Adrenal gland (tissue), 12 donors: Measurements from ENCODE around the gene ABCB10. TPM values are rescaled to one million over a fixed set of nuclear protein-coding genes. Genes with fewer than 3 reads are reported as not detected.

ENCODE experiments used
- DNase-seq, 7 donors: peaks; one replicate each; pipeline ENCODE4 v3.0.0-alpha.2; 2019 to 2020
- H3K27ac ChIP-seq, 5 donors: fragments of 200-600 bp; sonication (generic) in 4 of 5; 1 replicate in 3 of 5; 2 replicates in 2 of 5; pipeline versions ENCODE4 v1.5.1 to v1.8.0; 2016 to 2020; ENCODE audit warnings: mild to moderate bottlenecking in 1 of 5
- H3K27me3 ChIP-seq: fragments of 200-600 bp; 2 replicates; pipeline ENCODE4 v1.8.0; 2021
- H3K36me3 ChIP-seq, 2 donors: fragments of 200-600 bp; replicated peaks in 1 of 2; 1 replicate in 1 of 2; 2 replicates in 1 of 2; pipeline versions ENCODE4 v1.5.1 to v1.8.0; 2018 to 2022
- H3K4me1 ChIP-seq, 2 donors: fragments of 200-600 bp; replicated peaks in 1 of 2; 1 replicate in 1 of 2; 2 replicates in 1 of 2; pipeline versions ENCODE4 v1.5.1 to v1.8.0; 2018 to 2021
- H3K4me3 ChIP-seq, 4 donors: fragments of 200-600 bp; sonication (generic) in 3 of 4; one replicate each; pipeline ENCODE4 v1.5.1; 2016 to 2018
- H3K9me3 ChIP-seq, 3 donors: fragments of 200-600 bp; sonication (generic) in 1 of 3; replicated peaks in 1 of 3; 1 replicate in 2 of 3; 2 replicates in 1 of 3; pipeline versions ENCODE4 v1.5.1 to v1.8.0; 2016 to 2021
- CTCF ChIP-seq, 6 experiments: fragments of 450-650 bp in 4 of 6; fragments of 200-600 bp in 2 of 6; sonication (generic) in 1 of 6; IDR thresholded peaks; 1 replicate in 5 of 6; 2 replicates in 1 of 6; pipeline versions ENCODE4 v1.5.1 to v1.8.0; 2016 to 2021; ENCODE audit warnings: antibody characterized with exemption in 6 of 6, mild to moderate bottlenecking in 2 of 6, moderate library complexity in 1 of 6
- POLR2A ChIP-seq, 2 donors: fragments of 450-650 bp; IDR thresholded peaks; one replicate each; pipeline ENCODE4 v1.6.1; 2017; ENCODE audit warnings: antibody characterized with exemption in 2 of 2, mild to moderate bottlenecking in 2 of 2, moderate library complexity in 1 of 2
- WGBS, 4 donors: extraction: QIAGEN DNeasy Blood & Tissue Kit in 2 of 4; methylation state at CpG; one replicate each; pipeline versions ENCODE4 v1.1.5 to v1.1.7; 2013 to 2017; 5-methylcytosine and 5-hydroxymethylcytosine counted together
- intact Hi-C, 2 donors: fragments of 100-400 bp; cut with DNase I; formaldehyde crosslinking; loops; one replicate each; pipeline versions ENCODE4 v1.14.1 to v1.15.0; 2022 to 2023
- polyA plus RNA-seq, 3 donors: library from polyadenylated mRNA; stranded (reverse); fragments of 200-250 nt in 2 of 3; fragments of 350-450 nt in 1 of 3; fragmentation: Illumina TruSeq in 1 of 3; extraction: RNeasy Lipid Tissue Mini Kit (QIAGEN cat#74804) in 1 of 3; gene quantifications; one replicate each; pipeline ENCODE4 v1.2.3, GENCODE V29; 2013 to 2014
- total RNA-seq, 9 donors: library from RNA; depleted of rRNA in 4 of 9; stranded (reverse); fragments of >200 nt in 4 of 9; fragments of 120-200 nt in 1 of 9; fragmentation: NEBNext Ultra II Directional in 1 of 9; extraction: Animal tissue kit (Norgen Biotek cat#: 25700) in 1 of 9; gene quantifications; one replicate each; pipeline versions ENCODE4 v1.1.0 to v1.2.4, GENCODE V29; 2013 to 2023
- donor health status: healthy with polysubstance abuse.
- donor health status: Bipolar disorder and iron deficiency.
- donor health status: DM: yes; HTN: yes; CAD: no.
- donor health status: DM: no; HTN: no; CAD: no.
- donor health status: DM: no; HTN: no; CAD: no.
- donor health status: DM: yes; HTN: yes; CAD: no.

Gene ABCB10
- total and polyA plus RNA-seq, 12 donors, result 4.7 to 15.0 (median 12.2) TPM

GRCh38 chr1:229594227-229595008, 35.9 kb upstream of the ABCB10 start:
- no peaks in the 10 kb centered on the region for H3K9me3 ChIP-seq
- no peak for DNase-seq
- WGBS, 4 donors, result 95 to 98% (median 96%) methylated on average over 22 to 34 of the region's 34 CpGs
- no peak overlapping the region for H3K27ac ChIP-seq
- intact Hi-C loops, result no loop called here
- TF ChIP-seq CTCF (IDR thresholded peaks at IDR 0.05) (no peak), POLR2A (IDR thresholded peaks at IDR 0.05) (no peak)
- no peak overlapping the region for H3K4me3 ChIP-seq
- H3K36me3 ChIP-seq, result peaks cover 0 to 15% of the 10 kb centered on the region in 2 donors
- no peaks in the 10 kb centered on the region for H3K27me3 ChIP-seq
- H3K4me1 ChIP-seq, result peaks cover 0 to 10% of the 10 kb centered on the region in 2 donors

DNA sequence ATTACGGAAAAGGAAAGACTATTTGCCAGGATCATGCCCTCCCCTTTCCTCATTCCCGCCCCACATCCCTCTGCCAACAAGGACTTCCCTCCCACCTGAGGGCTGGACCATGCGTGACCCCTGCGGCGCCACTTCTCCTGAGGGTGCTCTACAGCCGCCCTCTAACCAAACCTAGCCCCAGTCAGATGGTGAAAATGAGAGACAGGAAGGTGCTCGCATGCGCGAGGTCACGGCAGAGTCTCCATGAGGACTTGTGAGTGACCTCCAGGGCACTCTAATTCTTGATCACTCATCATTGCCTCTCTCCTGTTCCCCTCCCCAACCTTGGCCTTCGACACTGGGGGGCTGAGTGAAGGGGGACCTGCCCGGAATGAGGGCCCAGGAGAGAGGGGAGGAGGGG, 35.3 kb upstream of the ABCB10 start:
- Histone ChIP-seq H3K27ac (no peak overlapping the region), H3K9me3 (no peaks in the 10 kb centered on the region), H3K27me3 (no peaks in the 10 kb centered on the region), H3K4me3 (no peak overlapping the region), H3K36me3 (peaks cover 0 to 15% of the 10 kb centered on the region in 2 donors), H3K4me1 (peaks cover 0 to 10% of the 10 kb centered on the region in 2 donors)
- DNase-seq, result no peak
- TF ChIP-seq CTCF (IDR thresholded peaks at IDR 0.05) (no peak), POLR2A (IDR thresholded peaks at IDR 0.05) (no peak)
- 82 to 94% (median 91%) methylated on average over 12 of the region's 12 CpGs for whole genome bisulfite sequencing, 4 donors
- intact Hi-C loops, result no loop called here

DNA sequence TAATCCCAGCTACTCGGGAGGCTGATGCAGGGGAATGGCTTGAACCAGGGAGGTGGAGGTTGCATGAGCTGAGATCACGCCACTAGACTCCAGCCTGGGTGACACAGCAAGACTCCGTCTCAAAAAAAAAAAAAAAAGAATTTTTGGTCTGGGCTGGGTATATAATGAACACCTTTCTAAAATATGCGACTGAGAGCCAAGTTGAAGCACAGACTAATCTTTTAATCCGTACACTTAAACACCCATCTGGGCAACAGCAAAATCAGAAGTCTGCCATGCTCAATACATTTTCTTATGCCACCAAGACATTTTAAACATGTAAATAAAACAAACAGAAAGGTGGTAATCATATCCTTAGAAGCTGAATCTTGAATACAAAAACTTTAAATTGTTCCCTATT, 31.6 kb upstream of the ABCB10 start:
- no peaks in the 10 kb centered on the region for H3K27me3 ChIP-seq
- H3K4me1 ChIP-seq, result no peaks in the 10 kb centered on the region
- WGBS, 4 donors, result 93 to 95% (median 94%) methylated on average over 5 of the region's 5 CpGs
- intact Hi-C loops, result no loop called here
- no peak overlapping the region for H3K27ac ChIP-seq
- DNase-seq, result no peak
- no peak overlapping the region for H3K4me3 ChIP-seq
- no peaks in the 10 kb centered on the region for H3K9me3 ChIP-seq
- TF ChIP-seq POLR2A (IDR thresholded peaks at IDR 0.05), result no peak
- TF ChIP-seq CTCF (IDR thresholded peaks at IDR 0.05), result no peak
- peaks cover 0 to 14% of the 10 kb centered on the region in 2 donors for H3K36me3 ChIP-seq

GRCh38 chr1:229585338-229585737, 26.8 kb upstream of the ABCB10 start:
- Histone ChIP-seq H3K4me1 (peaks cover 0 to 5% of the 10 kb centered on the region in 2 donors), H3K4me3 (no peak overlapping the region), H3K36me3 (no peaks in the 10 kb centered on the region), H3K27me3 (no peaks in the 10 kb centered on the region), H3K9me3 (no peaks in the 10 kb centered on the region), H3K27ac (no peak overlapping the region)
- intact Hi-C loops, result no loop called here
- DNase-seq, result no peak
- WGBS, 4 donors, result 65 to 78% (median 70%) methylated on average over 2 of the region's 2 CpGs
- no peak for TF ChIP-seq CTCF (IDR thresholded peaks at IDR 0.05)
- no peak for TF ChIP-seq POLR2A (IDR thresholded peaks at IDR 0.05)
